Duodenal mucosa (tissue), 2 donors: ENCODE measurements around the gene OR51G2.

Source experiments
- H3K27ac ChIP-seq: one replicate; pipeline ENCODE4 v1.7.0; 2013; ENCODE audit warnings: low read depth, low read length
- H3K27me3 ChIP-seq, 2 donors: one replicate each; pipeline ENCODE4 v1.7.0; 2013; ENCODE audit warnings: low read length in 2 of 2, control low read depth in 1 of 2; ENCODE audit not compliant: insufficient read depth in 2 of 2, control insufficient read depth in 1 of 2
- H3K36me3 ChIP-seq, 2 donors: one replicate each; pipeline ENCODE4 v1.7.0; 2013; ENCODE audit warnings: low read length in 2 of 2, control low read depth in 1 of 2; ENCODE audit not compliant: insufficient read depth in 2 of 2, control insufficient read depth in 1 of 2
- H3K4me1 ChIP-seq, 2 donors: one replicate each; pipeline ENCODE4 v1.7.0; 2013; ENCODE audit warnings: low read length in 2 of 2, control low read depth in 1 of 2; ENCODE audit not compliant: insufficient read depth in 2 of 2, control insufficient read depth in 1 of 2
- H3K4me3 ChIP-seq, 2 donors: one replicate each; pipeline ENCODE4 v1.7.0; 2013; ENCODE audit warnings: low read length in 2 of 2, low read depth in 1 of 2
- H3K9ac ChIP-seq, 2 donors: one replicate each; pipeline ENCODE4 v1.7.0; 2013; ENCODE audit warnings: low read length in 2 of 2, low read depth in 1 of 2
- H3K9me3 ChIP-seq, 2 donors: one replicate each; pipeline ENCODE4 v1.7.0; 2013; ENCODE audit warnings: low read length in 2 of 2, control low read depth in 1 of 2; ENCODE audit not compliant: control insufficient read depth in 1 of 2

OR51G2 gene

GRCh38 chr11:4881860-4882500, 37.2 kb downstream of the OR51G2 start, which contains the start of gene OR51T1:
TSS of gene OR51T1 (plus strand) at chr11:4881900. CDS start at chr11:4881900, 0 bp downstream.
- Histone ChIP-seq H3K4me1 (no peaks in the 10 kb centered on the region), H3K4me3 (no peak within 1 kb of the TSS), H3K27me3 (no peaks in the 10 kb centered on the region), H3K9me3 (no peaks in the 10 kb centered on the region), H3K9ac (no peak within 1 kb of the TSS), H3K36me3 (no peaks in the 10 kb centered on the region), H3K27ac (no peak within 1 kb of the TSS)

- Histone ChIP-seq H3K36me3 (no peaks in the 10 kb centered on the region), H3K27ac (no peak overlapping the region), H3K4me3 (no peak overlapping the region), H3K9me3 (no peaks in the 10 kb centered on the region), H3K27me3 (no peaks in the 10 kb centered on the region), H3K9ac (no peak overlapping the region), H3K4me1 (no peaks in the 10 kb centered on the region)
Measured at GRCh38 chr11:4881188-4881587, 38.0 kb downstream of the OR51G2 start.

GRCh38 chr11:4865855-4866254, 53.3 kb downstream of the OR51G2 start:
- no peak overlapping the region for H3K4me3 ChIP-seq

GRCh38 chr11:4863876-4864275, 55.3 kb downstream of the OR51G2 start:
- Histone ChIP-seq H3K4me1 (no peaks in the 10 kb centered on the region), H3K9me3 (no peaks in the 10 kb centered on the region), H3K27ac (no peak overlapping the region)

More at GRCh38 chr11:4865855-4866254, 53.3 kb downstream of the OR51G2 start:
- Histone ChIP-seq H3K27me3 (no peaks in the 10 kb centered on the region), H3K36me3 (no peaks in the 10 kb centered on the region), H3K9me3 (no peaks in the 10 kb centered on the region), H3K27ac (no peak overlapping the region), H3K9ac (no peak overlapping the region), H3K4me1 (no peaks in the 10 kb centered on the region)

More at GRCh38 chr11:4863876-4864275, 55.3 kb downstream of the OR51G2 start:
- no peak overlapping the region for H3K4me3 ChIP-seq
- no peaks in the 10 kb centered on the region for H3K27me3 ChIP-seq
- no peaks in the 10 kb centered on the region for H3K36me3 ChIP-seq
- no peak overlapping the region for H3K9ac ChIP-seq
